ENCODE measurements around the gene SLC22A23.

SLC22A23 gene

GRCh38 chr6:3318821-3319540 lies 137.9 kb downstream of the SLC22A23 start:
- FAIRE-seq (no peak), DNase-seq (ENCODE audit: insufficient read length, low spot score) (no peak)
- TF ChIP-seq CTCF (IDR thresholded peaks at IDR 0.05; ENCODE audit: insufficient read depth, missing control alignments): no peak

- no peak for FAIRE-seq
- TF ChIP-seq CTCF (IDR thresholded peaks at IDR 0.05; ENCODE audit: insufficient read depth, missing control alignments): no peak
- DNase-seq (ENCODE audit: insufficient read length, low spot score): no peak
Measured at GRCh38 chr6:3318226-3318625, 138.6 kb downstream of the SLC22A23 start.

- FAIRE-seq (no peak), DNase-seq (ENCODE audit: insufficient read length, low spot score) (no peak)
- TF ChIP-seq CTCF (IDR thresholded peaks at IDR 0.05; ENCODE audit: insufficient read depth, missing control alignments): no peak
Measured at GRCh38 chr6:3317741-3318211, 139.1 kb downstream of the SLC22A23 start.

GRCh38 chr6:3316818-3317217 lies 140.0 kb downstream of the SLC22A23 start:
- FAIRE-seq (no peak), DNase-seq (ENCODE audit: insufficient read length, low spot score) (no peak)
- TF ChIP-seq CTCF (IDR thresholded peaks at IDR 0.05; ENCODE audit: insufficient read depth, missing control alignments): no peak

- FAIRE-seq: no peak
- no peak for DNase-seq (ENCODE audit: insufficient read length, low spot score)
- no peak for TF ChIP-seq CTCF (IDR thresholded peaks at IDR 0.05; ENCODE audit: insufficient read depth, missing control alignments)
Measured at GRCh38 chr6:3316331-3316730, 140.5 kb downstream of the SLC22A23 start.

GRCh38 chr6:3315841-3316240 lies 141.0 kb downstream of the SLC22A23 start:
- DNase-seq (ENCODE audit: insufficient read length, low spot score) (no peak), FAIRE-seq (no peak)
- TF ChIP-seq CTCF (IDR thresholded peaks at IDR 0.05; ENCODE audit: insufficient read depth, missing control alignments): no peak

All from D721Med (cell line).